ENCODE results near the gene UBAC2.

DNA sequence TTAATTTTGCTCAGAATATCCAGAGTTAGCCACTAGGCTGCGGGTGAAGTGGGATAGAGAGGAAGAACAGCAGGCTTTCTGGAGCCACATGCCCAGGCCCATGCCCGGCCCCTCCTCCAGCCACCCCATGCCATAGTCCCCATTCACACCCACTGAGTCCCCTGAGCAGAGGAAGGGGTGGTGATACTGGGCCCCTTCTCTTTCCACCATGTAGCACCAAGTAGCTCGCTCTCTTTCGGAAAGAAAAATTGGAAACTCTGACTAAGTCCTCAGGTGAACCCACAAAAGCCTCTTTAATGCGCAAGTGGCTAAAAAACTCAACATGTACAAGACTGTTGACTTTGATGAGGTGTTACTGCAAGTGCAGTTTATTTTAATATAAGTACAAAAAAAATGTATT, 183.3 kb downstream of the UBAC2 start:
- TF ChIP-seq, protein P1, sequence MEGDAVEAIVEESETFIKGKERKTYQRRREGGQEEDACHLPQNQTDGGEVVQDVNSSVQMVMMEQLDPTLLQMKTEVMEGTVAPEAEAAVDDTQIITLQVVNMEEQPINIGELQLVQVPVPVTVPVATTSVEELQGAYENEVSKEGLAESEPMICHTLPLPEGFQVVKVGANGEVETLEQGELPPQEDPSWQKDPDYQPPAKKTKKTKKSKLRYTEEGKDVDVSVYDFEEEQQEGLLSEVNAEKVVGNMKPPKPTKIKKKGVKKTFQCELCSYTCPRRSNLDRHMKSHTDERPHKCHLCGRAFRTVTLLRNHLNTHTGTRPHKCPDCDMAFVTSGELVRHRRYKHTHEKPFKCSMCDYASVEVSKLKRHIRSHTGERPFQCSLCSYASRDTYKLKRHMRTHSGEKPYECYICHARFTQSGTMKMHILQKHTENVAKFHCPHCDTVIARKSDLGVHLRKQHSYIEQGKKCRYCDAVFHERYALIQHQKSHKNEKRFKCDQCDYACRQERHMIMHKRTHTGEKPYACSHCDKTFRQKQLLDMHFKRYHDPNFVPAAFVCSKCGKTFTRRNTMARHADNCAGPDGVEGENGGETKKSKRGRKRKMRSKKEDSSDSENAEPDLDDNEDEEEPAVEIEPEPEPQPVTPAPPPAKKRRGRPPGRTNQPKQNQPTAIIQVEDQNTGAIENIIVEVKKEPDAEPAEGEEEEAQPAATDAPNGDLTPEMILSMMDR (IDR thresholded peaks at IDR 0.05 in 8 of 11, conservative IDR thresholded peaks at IDR 0.05 in 3 of 11), result no peak
- no peak for TF ChIP-seq POLR2A (IDR thresholded peaks at IDR 0.05)

Data from spleen (tissue), 7 donors.